Measurements from ENCODE around the gene WNT4. TPM values are rescaled to one million over a fixed set of nuclear protein-coding genes. Genes with fewer than 3 reads are reported as not detected.

Gene WNT4
- 0.05 to 0.46 TPM (median 0.08 TPM) in 3 replicates for total RNA-seq
- long read RNA-seq: 0 reads

GRCh38 chr1:22143065-22144033, at the start of gene WNT4:
Gene WNT4, minus strand, starts transcription at chr1:22143097. Its CDS starts 175 bp downstream, at chr1:22142922.
- TF ChIP-seq, protein P1, sequence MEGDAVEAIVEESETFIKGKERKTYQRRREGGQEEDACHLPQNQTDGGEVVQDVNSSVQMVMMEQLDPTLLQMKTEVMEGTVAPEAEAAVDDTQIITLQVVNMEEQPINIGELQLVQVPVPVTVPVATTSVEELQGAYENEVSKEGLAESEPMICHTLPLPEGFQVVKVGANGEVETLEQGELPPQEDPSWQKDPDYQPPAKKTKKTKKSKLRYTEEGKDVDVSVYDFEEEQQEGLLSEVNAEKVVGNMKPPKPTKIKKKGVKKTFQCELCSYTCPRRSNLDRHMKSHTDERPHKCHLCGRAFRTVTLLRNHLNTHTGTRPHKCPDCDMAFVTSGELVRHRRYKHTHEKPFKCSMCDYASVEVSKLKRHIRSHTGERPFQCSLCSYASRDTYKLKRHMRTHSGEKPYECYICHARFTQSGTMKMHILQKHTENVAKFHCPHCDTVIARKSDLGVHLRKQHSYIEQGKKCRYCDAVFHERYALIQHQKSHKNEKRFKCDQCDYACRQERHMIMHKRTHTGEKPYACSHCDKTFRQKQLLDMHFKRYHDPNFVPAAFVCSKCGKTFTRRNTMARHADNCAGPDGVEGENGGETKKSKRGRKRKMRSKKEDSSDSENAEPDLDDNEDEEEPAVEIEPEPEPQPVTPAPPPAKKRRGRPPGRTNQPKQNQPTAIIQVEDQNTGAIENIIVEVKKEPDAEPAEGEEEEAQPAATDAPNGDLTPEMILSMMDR (IDR thresholded peaks at IDR 0.05): peak; percentile 66
- Mint-ChIP-seq H3K36me3 (ENCODE audit: low read depth) (no peaks in the 10 kb centered on the region), H3K9me3 (ENCODE audit: low read depth) (no peaks in the 10 kb centered on the region), H3K4me1 (ENCODE audit: low read depth) (peaks cover 11% of the 10 kb centered on the region), H3K27me3 (ENCODE audit: low read depth) (peaks cover 28% of the 10 kb centered on the region), H3K4me3 (ENCODE audit: unreplicated experiment) (peak within 1 kb of the TSS; percentile 67), H3K27ac (ENCODE audit: unreplicated experiment) (no peak within 1 kb of the TSS)
- DNase-seq (ENCODE audit: low spot score): no peak

GRCh38 chr1:22190731-22191130, 47.8 kb upstream of the WNT4 start:
- TF ChIP-seq, protein P1 (IDR thresholded peaks at IDR 0.05): no peak
- Mint-ChIP-seq H3K9me3 (ENCODE audit: low read depth) (no peaks in the 10 kb centered on the region), H3K4me1 (ENCODE audit: low read depth) (no peaks in the 10 kb centered on the region), H3K27me3 (ENCODE audit: low read depth) (peaks cover 52% of the 10 kb centered on the region), H3K27ac (ENCODE audit: unreplicated experiment) (no peak overlapping the region), H3K36me3 (ENCODE audit: low read depth) (peaks cover 6% of the 10 kb centered on the region), H3K4me3 (ENCODE audit: unreplicated experiment) (no peak overlapping the region)
- DNase-seq (ENCODE audit: low spot score): peak; percentile 4

DNA sequence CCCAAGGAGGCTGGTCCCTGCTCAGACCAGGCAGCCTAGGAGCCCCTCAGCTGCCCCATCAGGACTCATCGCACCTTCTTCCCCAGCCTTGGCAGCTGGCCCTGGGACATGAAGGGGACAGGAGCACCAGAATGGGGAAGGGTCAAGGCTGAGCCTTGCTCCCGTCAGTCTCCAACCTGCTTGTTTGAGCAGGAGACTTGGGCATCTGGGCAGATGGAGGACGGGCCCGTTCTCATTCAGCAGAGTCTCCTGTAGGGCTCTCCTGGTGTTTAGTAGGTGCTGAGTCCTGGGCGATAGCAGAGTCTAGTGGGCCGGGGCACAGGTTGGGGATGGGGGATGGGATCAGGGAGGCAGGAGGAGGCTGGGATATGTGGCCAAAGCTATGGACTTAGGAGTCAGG, 47.4 kb upstream of the WNT4 start:
- Mint-ChIP-seq H3K9me3 (ENCODE audit: low read depth) (no peaks in the 10 kb centered on the region), H3K4me1 (ENCODE audit: low read depth) (no peaks in the 10 kb centered on the region), H3K4me3 (ENCODE audit: unreplicated experiment) (no peak overlapping the region), H3K27me3 (ENCODE audit: low read depth) (peaks cover 55% of the 10 kb centered on the region), H3K27ac (ENCODE audit: unreplicated experiment) (no peak overlapping the region), H3K36me3 (ENCODE audit: low read depth) (peaks cover 6% of the 10 kb centered on the region)
- DNase-seq (ENCODE audit: low spot score): peak; percentile 75
- TF ChIP-seq, protein P1 (IDR thresholded peaks at IDR 0.05): no peak

GRCh38 chr1:22189619-22190018, 46.7 kb upstream of the WNT4 start:
- H3K27me3 Mint-ChIP-seq (ENCODE audit: low read depth): peaks cover 55% of the 10 kb centered on the region
- H3K4me1 Mint-ChIP-seq (ENCODE audit: low read depth): no peaks in the 10 kb centered on the region
- peaks cover 6% of the 10 kb centered on the region for H3K36me3 Mint-ChIP-seq (ENCODE audit: low read depth)
- no peak overlapping the region for H3K27ac Mint-ChIP-seq (ENCODE audit: unreplicated experiment)
- no peaks in the 10 kb centered on the region for H3K9me3 Mint-ChIP-seq (ENCODE audit: low read depth)
- DNase-seq (ENCODE audit: low spot score): peak; percentile 10
- TF ChIP-seq, protein P1 (IDR thresholded peaks at IDR 0.05): no peak
- no peak overlapping the region for H3K4me3 Mint-ChIP-seq (ENCODE audit: unreplicated experiment)

- TF ChIP-seq, protein P1 (IDR thresholded peaks at IDR 0.05): no peak
- H3K27me3 Mint-ChIP-seq (ENCODE audit: low read depth): peaks cover 61% of the 10 kb centered on the region
- H3K4me1 Mint-ChIP-seq (ENCODE audit: low read depth): no peaks in the 10 kb centered on the region
- DNase-seq (ENCODE audit: low spot score): no peak
- H3K27ac Mint-ChIP-seq (ENCODE audit: unreplicated experiment): no peak overlapping the region
- no peak overlapping the region for H3K4me3 Mint-ChIP-seq (ENCODE audit: unreplicated experiment)
- no peaks in the 10 kb centered on the region for H3K9me3 Mint-ChIP-seq (ENCODE audit: low read depth)
- peaks cover 6% of the 10 kb centered on the region for H3K36me3 Mint-ChIP-seq (ENCODE audit: low read depth)
Measured at GRCh38 chr1:22188914-22189313, 46.0 kb upstream of the WNT4 start.
